ENCODE results near the gene PDILT.

DNA sequence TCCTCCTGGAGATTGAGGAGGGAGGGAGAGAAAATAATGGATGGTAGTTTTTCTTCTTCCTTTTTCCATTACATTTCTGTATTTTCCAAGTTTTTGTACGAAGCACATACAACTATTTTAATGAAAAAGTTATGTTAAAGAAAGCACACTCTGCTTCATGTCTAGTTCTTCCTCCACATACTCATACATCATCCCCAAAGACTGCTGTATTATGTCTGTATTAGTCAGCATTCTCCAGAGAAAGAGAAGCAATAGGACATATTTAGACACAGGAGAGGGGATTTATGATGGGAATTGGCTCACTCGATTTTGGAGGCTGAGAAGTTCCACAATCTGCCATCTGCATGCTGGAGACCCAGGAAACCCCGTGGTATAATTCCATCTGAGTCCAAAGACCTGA, 36.7 kb upstream of the PDILT start:
- TF ChIP-seq, protein P1, sequence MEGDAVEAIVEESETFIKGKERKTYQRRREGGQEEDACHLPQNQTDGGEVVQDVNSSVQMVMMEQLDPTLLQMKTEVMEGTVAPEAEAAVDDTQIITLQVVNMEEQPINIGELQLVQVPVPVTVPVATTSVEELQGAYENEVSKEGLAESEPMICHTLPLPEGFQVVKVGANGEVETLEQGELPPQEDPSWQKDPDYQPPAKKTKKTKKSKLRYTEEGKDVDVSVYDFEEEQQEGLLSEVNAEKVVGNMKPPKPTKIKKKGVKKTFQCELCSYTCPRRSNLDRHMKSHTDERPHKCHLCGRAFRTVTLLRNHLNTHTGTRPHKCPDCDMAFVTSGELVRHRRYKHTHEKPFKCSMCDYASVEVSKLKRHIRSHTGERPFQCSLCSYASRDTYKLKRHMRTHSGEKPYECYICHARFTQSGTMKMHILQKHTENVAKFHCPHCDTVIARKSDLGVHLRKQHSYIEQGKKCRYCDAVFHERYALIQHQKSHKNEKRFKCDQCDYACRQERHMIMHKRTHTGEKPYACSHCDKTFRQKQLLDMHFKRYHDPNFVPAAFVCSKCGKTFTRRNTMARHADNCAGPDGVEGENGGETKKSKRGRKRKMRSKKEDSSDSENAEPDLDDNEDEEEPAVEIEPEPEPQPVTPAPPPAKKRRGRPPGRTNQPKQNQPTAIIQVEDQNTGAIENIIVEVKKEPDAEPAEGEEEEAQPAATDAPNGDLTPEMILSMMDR (conservative IDR thresholded peaks at IDR 0.05; ENCODE audit: low read depth, low read length): no peak
- no peak for TF ChIP-seq EZH2phosphoT487 (IDR thresholded peaks at IDR 0.05; ENCODE audit: borderline replicate concordance, low read length)
